Stimulated activated CD4-positive, alpha-beta T cell treated with anti-CD3 and anti-CD28 coated beads, Interleukin-4, amount 100 ng/mL, for 4 hours (primary cell): Measurements from ENCODE around the gene ULBP3.
"Not testable (repeated sequence)": the region's sequence is repeated elsewhere in the genome, so short reads cannot be mapped to it uniquely, and the experiment has no call there.

Experiments
- DNase-seq, 2 experiments: peaks; one replicate each; pipeline ENCODE4 v3.0.0-alpha.2; 2020

ULBP3 gene

DNA sequence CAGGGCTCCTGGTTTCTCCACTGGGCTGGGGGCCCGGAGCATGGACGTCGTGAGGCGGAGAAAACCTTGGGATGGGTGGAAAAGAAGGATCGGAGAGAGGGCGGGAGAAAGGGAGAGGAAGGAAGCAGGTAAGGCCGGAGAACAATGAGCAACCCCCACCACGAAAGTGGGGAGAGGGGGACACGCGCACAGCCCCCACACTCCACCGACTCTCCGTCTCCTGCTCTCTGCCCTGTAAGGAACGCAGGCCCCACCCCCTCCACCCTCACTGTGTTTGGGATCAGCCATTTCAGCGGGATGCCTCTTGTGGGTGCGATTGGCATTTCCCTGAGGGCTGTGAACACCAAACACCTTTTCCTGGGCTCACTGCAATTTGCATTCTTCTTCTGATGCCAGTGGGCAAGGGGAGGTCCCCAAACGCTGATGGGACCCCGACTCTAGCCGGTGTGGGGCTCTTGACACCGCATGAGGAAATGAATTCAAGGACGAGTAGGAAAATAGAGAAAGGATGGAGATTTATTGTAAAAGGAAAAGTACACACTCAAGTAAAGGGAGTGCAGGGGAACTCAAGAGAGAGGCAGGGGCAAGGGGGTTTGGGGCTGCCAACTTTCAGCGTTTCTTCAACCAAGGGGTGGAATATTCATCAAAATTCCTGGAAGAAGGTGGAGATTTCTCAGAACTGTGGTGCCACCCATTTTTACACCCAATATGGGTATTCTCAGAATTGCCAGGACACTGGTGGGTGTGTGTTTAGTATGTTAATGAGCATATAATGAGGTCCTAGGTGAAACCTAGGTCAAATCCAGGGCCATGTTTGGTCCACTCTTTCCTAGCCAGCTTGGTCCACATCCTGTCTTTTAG lies 30.5 kb downstream of the ULBP3 start:
- no peak for DNase-seq

DNA sequence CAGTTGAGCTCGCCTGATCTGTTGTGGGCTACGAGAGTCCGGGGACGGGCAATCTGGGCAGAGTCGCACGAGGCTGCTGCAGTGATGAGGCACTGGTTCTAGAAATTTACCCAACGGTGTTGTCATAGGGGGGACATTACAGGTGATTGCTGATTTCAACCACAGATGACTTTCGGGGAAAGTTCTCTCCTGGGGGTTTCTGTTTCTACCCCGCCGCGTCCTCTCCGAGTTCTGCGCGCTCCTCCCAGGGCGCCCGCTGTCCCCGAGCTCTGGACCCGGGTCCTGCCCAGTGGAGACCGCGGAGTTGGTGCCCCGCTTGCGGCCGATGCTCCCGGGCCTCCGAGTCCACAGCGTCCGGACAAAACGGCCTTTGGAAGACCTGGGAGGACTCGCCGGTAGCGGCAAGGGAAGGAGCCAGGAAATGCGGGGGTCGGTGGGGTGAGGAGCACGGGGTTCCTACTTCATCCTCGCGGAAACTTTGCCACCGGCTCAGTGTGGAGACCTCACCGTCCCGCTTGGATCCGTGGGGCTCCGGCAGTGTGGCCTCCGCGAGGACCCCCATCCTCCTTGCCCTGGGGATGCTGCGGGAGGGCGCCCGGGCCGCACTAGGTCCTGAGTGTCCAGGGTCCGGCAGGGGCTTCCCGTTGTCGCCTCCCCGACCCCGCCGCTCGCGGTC lies 31.3 kb downstream of the ULBP3 start:
- no peak for DNase-seq

DNA sequence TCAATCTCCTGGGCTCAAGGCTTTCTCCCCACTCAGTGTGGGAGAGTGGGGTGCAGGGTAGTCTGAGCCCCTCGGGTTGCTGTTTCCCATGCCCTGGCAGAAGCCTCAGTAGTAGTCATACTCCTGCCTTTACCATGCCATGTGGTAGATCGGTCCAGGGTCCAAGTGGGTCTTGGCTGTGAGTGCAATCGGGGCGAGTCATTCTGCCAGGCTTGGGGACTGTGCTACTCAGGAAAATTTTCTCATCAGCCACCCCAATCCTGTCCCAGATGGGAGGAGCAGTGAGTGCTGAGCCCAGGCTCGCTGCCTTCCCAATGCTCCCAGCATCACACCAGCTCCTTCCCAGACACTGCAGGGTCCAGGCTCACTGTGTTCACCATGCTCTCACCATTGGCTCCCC lies 32.8 kb downstream of the ULBP3 start:
- DNase-seq = no peak

DNA sequence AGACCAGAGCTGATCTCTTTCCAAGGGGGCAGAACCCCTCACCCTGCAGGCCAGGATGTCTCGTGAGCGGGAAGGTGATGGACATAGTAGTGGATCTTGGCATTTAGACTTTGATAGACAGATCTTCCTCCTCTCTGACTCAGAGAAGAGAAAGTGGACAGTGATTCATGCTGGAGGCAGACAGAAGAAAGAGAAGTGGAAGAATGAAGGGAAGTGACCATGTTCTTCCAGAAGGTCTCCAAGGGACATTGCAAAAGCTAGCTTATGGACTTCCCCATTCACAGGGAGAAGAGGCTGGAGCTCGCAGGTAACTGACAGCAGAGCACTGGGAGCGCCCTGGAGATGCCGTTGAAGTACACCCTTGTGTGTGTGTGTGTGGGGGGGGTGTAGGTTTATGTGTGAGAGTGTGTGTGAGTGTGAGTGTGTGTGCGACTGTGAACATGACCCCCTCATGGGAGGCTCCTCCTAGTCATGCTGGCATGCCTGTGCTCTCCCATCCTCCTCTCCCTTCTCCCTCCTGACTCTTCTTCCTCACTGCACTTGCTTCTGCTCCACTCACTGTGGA lies 35.6 kb downstream of the ULBP3 start:
- DNase-seq = no peak

DNA sequence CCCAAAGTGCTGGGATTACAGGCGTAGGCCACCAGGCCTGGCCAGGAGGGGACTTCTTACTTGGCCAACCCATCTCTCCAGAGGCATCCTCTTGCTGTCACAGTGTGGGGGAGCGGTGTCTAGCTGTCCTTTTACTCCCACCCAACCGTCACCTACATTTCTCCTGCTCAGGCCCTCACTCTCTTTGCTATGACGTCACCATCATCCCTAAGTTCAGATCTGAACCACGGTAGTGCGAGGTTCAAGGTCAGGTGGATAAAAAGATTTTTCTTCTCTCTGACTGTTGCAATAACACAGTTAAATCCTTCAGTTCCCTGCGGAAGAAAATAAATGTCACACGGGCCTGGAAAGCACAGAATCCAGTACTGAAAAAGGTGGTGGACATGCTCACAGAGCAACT lies 36.3 kb downstream of the ULBP3 start:
- no peak for DNase-seq

DNA sequence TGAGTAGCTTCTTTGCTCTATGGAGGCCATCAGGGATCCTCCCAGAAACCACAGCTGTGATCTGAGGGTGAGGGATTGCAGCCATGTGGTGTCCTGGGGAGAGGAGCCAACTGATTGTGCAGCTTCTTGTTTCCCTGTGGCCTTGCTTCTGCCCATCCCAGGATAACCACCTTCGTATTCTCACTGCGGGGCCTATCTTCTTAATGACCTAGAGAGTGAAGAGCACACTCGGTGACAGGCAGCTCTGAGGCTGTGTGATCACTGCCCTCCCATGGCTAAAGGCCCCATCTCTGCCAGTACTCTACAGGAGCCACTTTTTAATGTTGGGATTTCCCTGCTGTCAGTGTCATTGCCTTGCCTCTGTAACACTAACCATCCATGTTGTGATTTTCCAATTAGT lies 38.3 kb downstream of the ULBP3 start:
- no peak for DNase-seq

DNA sequence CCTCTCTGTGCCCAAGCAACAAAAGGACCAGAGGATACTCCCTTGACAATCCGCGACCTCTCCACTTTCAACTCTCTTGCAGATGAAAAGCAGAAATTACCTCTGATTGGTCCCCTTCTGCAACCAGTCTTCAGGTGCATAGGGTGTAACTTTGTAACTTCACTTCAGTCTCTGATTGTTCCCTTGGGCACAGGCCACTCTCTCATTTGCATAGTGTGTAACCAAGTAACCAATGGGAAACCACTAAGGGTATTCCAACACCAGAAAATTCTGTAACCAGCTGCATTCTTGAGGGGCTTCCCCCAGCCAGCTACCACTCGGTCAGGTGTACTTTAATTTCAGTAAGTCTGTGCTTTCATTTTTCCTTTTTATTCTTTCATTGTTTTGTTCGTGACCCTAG lies 39.2 kb downstream of the ULBP3 start:
- no peak for DNase-seq

DNA sequence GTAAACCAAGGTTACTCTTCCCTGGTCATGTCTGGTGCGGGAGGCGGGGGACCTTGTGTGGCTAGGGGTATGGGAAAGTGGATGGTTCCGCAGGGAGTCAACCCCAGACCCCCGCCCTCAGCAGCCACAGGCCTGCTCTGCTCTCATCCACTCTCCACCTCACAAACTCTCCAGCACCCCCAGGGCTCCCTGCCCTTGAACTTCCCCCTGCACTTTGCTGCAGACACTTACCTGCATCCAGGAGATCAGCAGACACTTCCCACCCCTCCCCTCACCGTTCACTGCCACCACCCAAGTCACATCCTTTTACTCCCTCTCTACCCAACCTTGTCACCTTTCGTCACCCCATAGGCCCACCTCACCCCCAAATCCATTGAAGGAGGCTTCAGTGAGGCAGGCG lies 39.6 kb downstream of the ULBP3 start:
- no peak for DNase-seq

DNA sequence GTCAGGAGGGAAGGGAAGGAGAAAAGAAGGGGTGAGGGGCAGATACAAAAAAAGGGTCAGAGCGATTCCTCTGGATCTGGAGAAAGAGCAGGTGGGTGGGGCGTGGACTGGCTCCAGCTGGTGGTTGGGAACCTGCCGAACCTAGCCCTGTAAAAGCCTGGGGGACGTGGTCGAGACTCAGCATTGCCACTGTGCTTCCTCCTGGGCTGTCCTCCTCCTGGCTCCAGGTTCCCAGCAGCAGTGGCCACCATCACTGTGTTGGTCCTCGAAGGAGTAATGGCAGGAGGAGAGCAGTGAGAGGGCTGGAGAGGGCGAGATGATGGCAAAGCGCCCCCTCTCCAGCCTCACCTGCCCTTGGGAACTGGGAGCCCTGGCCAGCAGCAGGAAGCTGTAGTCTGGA lies 40.1 kb downstream of the ULBP3 start:
- no peak for DNase-seq

DNA sequence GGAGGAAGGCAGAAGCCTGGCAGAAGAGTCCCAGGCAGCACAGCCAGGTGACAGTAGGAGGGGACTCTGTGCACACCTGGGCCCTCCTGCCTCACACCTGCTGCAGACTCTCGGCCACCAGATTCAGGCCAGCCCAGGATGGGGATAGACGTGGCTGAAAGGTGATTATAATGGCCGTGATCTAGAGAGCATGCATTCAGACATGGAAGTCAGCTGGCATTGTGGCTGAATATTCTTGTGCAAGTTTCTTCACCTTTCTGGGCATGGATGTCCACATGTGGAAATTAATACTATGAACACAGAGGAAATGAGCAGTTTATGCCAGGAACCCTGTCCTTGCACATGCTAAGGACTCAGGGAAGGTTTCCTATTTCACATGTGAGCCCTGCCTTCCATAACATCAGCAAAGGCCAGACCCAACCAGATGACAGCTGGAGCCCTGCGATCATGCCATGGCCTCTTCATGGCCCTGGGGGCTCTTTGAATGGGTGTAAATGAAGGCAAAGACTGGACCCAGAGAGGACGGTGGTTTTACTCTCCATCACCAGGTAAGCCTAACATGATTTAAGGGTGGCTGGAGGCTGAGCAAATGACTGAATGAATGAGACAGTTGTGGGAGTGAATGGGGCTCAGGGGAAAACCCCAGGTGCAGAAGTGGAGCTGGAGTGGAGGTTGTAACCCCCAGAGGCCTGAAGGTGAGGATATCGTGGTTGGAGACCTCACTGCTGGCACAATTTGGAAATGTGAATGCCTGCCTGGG lies 40.9 kb downstream of the ULBP3 start:
- no peak for DNase-seq

DNA sequence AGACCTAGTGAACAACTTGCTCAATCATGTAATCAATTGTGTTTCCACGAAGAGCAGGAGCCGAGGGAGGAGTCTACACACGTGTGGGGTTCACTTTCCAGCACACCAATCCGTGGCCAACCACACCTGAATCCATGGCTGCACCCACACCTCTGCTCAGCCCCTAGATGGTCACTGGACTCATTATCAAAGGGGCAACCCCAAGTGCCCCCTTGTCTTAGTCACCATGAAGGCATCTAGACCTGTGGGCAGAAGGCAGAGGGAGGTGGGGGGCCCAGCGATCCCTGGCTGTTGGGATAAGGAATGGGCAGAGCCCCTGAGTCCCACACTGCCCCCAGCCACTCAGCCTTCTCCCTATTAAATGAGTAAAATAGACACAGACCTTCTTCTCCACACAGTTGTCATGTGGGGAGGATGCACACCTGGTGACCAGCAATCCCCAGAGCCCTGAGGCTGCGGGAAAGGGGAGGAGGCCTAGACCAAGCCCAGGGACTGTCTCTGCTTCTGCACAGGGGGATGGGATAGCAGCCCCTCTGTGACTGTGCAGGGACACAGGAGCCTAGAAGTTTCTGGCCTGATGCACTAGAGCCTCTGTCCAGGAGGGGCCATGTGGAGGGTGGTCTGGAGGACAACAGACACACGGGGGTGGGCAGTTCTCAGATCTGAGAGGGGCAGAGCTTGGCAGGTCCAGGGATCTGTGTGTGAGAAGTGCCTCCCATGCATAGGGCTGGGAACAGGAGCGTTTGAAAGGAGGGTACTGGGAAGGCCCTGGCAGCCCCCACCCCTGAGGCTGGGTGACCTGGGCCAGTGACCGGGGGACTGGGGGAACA lies 41.7 kb downstream of the ULBP3 start:
- DNase-seq = no peak

DNA sequence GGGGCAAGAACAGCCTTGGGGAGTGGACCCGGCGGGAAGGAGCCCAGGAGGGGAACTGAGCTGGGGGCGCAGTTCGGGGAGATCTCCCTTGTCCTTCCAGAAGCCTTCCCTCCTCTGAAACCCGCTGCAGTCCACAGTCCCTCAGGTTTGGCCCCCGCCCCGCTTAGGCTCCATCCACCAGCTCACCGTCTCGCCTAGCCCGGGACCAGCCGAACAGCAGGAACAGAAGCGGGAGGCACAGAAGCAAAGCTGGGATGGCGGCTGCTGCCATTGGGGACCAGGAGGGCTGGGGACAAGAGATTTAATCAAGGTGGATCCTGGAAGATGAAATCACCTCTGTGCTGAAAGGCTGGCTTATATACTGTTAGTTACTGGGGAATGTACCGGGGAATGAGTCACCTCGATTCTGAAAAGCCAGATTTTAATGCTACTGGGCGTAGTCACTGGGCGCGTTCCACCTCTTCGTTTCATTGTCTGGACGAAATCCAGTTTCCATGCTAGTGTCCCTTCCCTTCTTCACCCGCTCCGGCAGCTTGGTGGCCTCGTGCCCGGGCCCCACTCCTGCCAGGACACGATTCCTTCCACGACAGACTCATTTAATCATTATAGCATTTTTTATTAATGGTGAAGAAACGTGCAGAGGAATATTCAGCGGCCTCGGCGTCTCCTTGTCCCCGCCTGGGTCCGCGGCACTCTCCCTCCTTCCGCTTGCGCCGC lies 43.6 kb downstream of the ULBP3 start, which contains the start of gene RAET1L:
RAET1L (minus strand) TSS at position 332 of the 717 bp plus-strand sequence; CDS start at position 271, 61 bp downstream.
- no peak for DNase-seq

DNA sequence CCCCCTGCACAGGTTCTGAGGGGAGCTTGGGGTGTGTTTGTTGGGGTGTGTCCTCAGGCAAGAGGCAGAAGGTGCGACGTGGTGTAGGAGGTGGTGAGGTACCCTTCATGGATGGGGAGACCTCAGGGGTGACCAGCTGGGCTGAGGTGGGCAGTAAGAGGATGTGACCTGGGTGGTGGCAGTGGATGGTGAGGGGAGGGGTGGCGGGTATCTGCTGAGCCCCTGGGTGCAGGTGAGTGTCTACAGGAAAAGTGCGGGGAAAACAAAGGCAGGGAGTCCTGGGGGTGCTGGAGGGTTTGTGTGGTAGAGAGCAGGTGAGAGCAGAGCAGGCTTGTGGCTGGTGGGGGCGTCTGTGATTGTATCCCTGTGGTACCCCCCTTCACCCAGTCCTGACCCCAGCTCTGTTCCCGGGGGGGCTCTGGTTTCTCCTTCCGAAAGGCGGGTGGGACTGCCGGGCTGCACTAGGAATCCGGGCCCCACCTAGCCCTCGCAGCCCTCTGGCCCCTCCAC lies 44.2 kb downstream of the ULBP3 start:
- DNase-seq = no peak

DNA sequence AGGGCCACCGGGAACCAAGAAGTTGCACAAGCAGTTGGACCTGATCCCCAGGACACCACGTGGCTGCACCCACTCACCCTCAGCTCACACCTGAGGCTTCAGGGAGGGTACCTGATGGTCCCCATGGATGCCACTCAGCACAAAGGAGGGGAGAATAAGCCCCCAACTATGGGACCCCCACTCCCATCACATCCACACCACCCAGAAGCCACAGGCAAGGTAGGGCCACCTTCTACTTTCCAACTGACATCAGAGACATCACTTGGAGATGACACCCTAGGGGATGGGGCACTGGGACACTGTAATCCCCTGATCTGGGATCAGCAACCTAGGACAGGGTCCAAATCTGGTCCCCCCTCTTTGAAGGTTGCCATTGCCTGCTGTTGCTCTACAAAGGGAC lies 44.9 kb downstream of the ULBP3 start:
- not testable (repeated sequence) for DNase-seq

DNA sequence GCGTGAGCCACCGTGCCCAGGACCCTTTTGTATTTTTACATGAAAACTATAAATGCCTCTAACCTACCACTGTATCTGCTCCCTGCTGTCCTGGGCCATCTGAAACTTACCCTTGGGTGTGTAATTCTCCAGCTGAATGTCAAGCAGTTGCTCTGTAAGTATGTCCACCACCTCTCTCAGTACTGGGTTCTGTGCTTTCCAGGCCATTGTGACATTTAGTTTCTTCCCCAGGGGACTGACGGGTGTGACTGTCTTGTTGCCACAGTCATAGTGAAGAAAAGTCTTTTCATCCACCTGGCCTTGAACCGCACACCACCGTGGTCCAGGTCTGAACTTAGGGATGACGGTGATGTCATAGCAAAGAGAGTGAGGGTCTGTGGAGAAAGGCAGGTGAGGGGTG lies 47.1 kb downstream of the ULBP3 start:
- not testable (repeated sequence) for DNase-seq

DNA sequence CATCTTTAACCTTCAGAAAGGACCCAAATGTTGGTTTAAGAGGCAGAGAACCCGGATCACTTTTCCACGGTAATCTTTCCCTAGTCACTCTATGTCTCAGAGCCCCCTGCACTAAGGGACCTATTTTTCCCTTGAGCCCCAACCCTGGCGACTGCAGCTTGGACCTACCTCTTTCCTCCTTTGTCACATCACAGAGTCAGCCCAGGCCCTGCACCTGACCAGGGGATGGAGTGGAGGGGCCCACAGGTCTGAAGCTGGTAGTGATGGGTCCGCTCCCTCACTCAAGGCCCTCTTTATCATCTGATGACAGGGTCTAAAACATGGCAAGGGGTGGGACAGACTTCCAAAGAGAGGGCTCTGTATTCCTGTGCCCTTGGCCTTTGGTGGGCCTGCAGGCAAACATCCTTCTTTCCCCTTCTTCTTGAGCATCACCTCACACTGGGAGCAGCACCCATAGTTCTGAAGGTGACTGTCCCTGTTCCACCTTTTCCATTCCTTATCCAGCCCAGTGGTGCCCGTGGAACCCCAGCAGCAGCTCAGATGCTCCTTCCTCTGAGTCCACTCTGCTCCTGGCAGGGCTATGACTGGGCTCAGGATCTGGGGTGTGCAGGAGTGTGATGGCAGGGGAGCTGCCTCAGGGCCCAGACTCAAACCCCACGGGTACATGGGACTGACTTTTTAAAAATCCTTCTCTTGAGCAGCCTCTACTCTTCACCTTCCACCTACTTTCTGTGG lies 49.9 kb downstream of the ULBP3 start:
- DNase-seq = no peak

DNA sequence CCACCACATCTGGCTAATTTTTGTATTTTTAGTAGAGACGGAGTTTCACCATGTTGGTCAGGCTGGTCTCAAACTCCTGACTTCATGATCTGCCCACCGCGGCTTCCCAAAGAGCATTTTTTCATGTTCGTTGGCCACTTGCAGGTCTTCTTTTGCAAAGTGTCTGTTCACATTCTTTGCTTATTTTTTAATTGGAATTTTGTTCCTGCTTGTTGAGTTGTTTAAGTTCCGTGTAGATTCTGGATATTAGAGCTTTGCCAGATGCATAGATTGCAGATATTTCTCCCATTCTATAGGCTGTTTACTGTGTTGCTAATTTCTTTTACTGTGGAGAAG lies 51.8 kb downstream of the ULBP3 start:
- DNase-seq = not testable (repeated sequence)

DNA sequence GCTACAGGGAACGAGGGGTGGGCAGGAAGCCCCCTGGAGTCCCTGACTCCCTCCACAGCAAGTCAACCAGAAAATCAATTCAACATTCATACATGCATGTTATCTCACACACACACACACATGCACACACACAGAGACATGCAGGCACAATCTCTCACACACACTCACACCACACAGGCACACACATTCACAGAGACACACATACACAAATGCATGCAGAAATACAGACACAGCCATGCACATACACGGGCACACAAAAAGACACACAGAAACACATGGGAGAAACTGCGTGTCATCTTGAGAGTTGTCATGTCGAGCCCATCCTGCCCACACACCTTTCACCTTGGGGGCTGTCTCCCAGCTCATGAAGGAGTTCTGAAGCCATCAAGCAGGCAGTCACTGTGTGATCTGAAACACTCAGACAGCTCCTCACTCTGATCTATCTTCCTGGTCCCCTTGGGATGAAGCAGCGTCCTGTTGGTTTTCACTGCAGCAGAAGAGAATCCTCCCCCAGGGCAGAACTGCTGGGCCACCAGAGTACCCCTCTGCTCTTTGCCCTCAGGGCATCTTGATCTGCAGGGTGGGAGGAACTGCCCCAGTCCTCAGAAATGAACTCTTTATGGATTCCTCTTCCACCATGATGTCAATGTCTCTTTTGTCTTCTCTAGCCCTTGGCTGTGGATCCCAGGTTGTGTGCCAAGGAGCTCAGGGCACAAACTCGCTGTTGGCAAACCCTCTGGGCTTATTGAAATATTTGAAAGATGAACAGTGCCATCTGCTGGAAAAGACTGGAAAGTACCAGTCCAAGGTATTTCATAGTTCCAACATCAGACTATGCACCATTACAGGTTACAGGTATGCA lies 52.4 kb downstream of the ULBP3 start:
- peak in 1 of 2 experiments; percentile 34 for DNase-seq

DNA sequence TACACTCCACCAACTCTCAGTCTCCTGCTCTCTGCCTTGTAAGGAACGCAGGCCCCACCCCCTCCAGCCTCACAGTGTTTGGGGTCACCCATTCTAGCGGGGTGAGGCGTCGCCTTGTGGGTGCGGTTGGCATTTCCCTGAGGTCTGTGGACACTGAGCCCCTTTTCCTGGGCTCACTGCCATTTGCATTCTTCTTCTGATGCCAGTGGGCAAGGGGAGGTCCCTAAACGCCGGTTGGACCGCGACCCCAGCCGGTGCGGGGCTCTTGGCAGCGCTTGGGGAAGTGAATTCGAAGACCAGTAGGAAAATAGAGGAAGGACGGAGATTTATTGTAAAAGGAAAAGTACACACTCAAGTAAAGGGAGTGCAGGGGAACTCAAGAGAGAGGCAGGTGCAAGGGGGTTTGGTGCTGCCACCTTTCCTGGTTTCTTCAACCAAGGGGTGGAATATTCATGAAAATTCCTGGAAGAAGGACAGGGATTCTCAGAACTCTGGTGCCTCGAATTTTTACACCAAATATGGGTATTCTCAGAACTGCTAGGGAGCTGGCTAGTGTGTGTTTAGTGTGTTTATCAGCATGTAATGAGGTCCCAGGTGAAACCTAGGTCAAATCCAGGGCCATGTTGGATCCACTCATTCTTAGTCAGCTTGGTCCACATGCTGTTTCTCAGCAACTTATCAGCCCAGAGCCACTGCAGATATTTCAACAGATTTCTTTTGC lies 53.5 kb downstream of the ULBP3 start:
- not testable (repeated sequence) for DNase-seq
